Measurements from ENCODE around the gene SLCO1B3. TPM values are rescaled to one million over a fixed set of nuclear protein-coding genes. Genes with fewer than 3 reads are reported as not detected.

The SLCO1B3 gene
- total and polyA plus RNA-seq, 10 of the 15 experiments (the other 5 are each of a cell fraction or from before 2014, with no cell fraction given), result 0.04 to 1.2 TPM; not detected in 8

- intact Hi-C loops (cut with micrococcal nuclease; ENCODE audit: unreplicated experiment), result no loop called here
- ATAC-seq (no peak), DNase-seq (ENCODE audit: low read depth, low spot score) (no peak), FAIRE-seq (no peak)
- Histone ChIP-seq H3K9me3 (replicated peaks; ENCODE audit: control insufficient read depth, insufficient read depth, low read length) (no peaks in the 10 kb centered on the region), H3K4me3 (no peak overlapping the region), H4K20me1 (ENCODE audit: control insufficient read depth, insufficient read depth) (no peaks in the 10 kb centered on the region), H2AFZ (ENCODE audit: control insufficient read depth, low read depth, low read length) (no peak overlapping the region), H3K36me3 (ENCODE audit: control insufficient read depth in 2 of 2, insufficient read depth in 2 of 2, low read length in 1 of 2) (no peaks in the 10 kb centered on the region), H3K27me3 (replicated peaks in 1 of 2; ENCODE audit: control insufficient read depth in 2 of 2, insufficient read depth in 2 of 2, low read length in 1 of 2) (no peaks in the 10 kb centered on the region), H3K79me2 (ENCODE audit: control insufficient read depth, insufficient read depth, low read length) (no peaks in the 10 kb centered on the region), H3K9ac (ENCODE audit: control insufficient read depth, insufficient read depth, low read length) (no peak overlapping the region), H3K4me1 (ENCODE audit: control insufficient read depth, insufficient read depth, low read length) (no peaks in the 10 kb centered on the region), H3K27ac (ENCODE audit: control insufficient read depth, insufficient read depth) (no peak overlapping the region), H3K4me2 (ENCODE audit: control insufficient read depth, insufficient read depth) (no peak overlapping the region)
- in situ Hi-C loops (cut with MboI), result no loop called here
- ChIA-PET POLR2A (no interaction called here), SMC1A (ENCODE audit: uncharacterized antibody, unreplicated experiment) (no interaction called here), CTCF (no interaction called here), RAD21 (ENCODE audit: unreplicated experiment) (no interaction called here)
- 0% methylated on average over 3 of the region's 3 CpGs for WGBS (ENCODE audit: insufficient coverage, insufficient replicate concordance, low lambda C conversion rate, missing lambda C conversion rate)
- TF ChIP-seq TAF1 (IDR thresholded peaks at IDR 0.05; ENCODE audit: borderline replicate concordance, low read depth, low read length), result no peak
- TF ChIP-seq ZZZ3 (IDR thresholded peaks at IDR 0.05; ENCODE audit: control insufficient read depth, insufficient read length, low read depth), result no peak
- TF ChIP-seq STAT1 (conservative IDR thresholded peaks at IDR 0.05), result no peak
- TF ChIP-seq HDAC6 (IDR thresholded peaks at IDR 0.05; ENCODE audit: unreplicated experiment), result no peak
- TF ChIP-seq ASH2L (IDR thresholded peaks at IDR 0.05; ENCODE audit: borderline replicate concordance, low read depth), result no peak
- TF ChIP-seq SMARCA5 (IDR thresholded peaks at IDR 0.05), result no peak
- TF ChIP-seq, protein P1, sequence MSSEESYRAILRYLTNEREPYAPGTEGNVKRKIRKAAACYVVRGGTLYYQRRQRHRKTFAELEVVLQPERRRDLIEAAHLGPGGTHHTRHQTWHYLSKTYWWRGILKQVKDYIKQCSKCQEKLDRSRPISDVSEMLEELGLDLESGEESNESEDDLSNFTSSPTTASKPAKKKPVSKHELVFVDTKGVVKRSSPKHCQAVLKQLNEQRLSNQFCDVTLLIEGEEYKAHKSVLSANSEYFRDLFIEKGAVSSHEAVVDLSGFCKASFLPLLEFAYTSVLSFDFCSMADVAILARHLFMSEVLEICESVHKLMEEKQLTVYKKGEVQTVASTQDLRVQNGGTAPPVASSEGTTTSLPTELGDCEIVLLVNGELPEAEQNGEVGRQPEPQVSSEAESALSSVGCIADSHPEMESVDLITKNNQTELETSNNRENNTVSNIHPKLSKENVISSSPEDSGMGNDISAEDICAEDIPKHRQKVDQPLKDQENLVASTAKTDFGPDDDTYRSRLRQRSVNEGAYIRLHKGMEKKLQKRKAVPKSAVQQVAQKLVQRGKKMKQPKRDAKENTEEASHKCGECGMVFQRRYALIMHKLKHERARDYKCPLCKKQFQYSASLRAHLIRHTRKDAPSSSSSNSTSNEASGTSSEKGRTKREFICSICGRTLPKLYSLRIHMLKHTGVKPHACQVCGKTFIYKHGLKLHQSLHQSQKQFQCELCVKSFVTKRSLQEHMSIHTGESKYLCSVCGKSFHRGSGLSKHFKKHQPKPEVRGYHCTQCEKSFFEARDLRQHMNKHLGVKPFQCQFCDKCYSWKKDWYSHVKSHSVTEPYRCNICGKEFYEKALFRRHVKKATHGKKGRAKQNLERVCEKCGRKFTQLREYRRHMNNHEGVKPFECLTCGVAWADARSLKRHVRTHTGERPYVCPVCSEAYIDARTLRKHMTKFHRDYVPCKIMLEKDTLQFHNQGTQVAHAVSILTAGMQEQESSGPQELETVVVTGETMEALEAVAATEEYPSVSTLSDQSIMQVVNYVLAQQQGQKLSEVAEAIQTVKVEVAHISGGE (CRISPR knock-in tag; IDR thresholded peaks at IDR 0.05), result no peak
- TF ChIP-seq RAD21 (IDR thresholded peaks at IDR 0.05; ENCODE audit: insufficient read depth, low read depth, low read length), result no peak
- no peak for TF ChIP-seq ZNF384 (IDR thresholded peaks at IDR 0.05; ENCODE audit: borderline replicate concordance, low read depth, low read length)
- TF ChIP-seq E2F4 (IDR thresholded peaks at IDR 0.05; ENCODE audit: low read depth, low read length), result no peak
- TF ChIP-seq ATF7 (IDR thresholded peaks at IDR 0.05; ENCODE audit: low read depth), result no peak
- BruUV-seq (replicated peaks), result no TSS peak
Observed at GRCh38 chr12:20829919-20830318, 19.4 kb downstream of the SLCO1B3 start.

Data from GM12878 (cell line).